SK-N-SH treated with all-trans-retinoic acid at 6 μM for 48 hours (cell line): Measurements from ENCODE around the gene CNPY1.

Experiments
- ATAC-seq: fragments of 200-7000 bp; cut with Tn5 transposase; 3 replicates; pipeline ENCODE4 v1.9.1; 2020; ENCODE audit warnings: mild to moderate bottlenecking, moderate library complexity
- ARNTL ChIP-seq: fragments of 450-650 bp; formaldehyde crosslinking; IDR thresholded peaks from 2 replicates; pipeline ENCODE4 v1.5.0; 2020; ENCODE audit warnings: low read depth, mild to moderate bottlenecking, moderate library complexity, borderline replicate concordance
- BACH2 ChIP-seq: fragments of 250-450 bp; sonication (Bioruptor Pico); IDR thresholded peaks from 2 replicates; pipeline ENCODE4 v1.9.0; 2021; ENCODE audit warnings: mild to moderate bottlenecking, borderline replicate concordance
- CSDC2 ChIP-seq: fragments of 250-450 bp; sonication (Bioruptor Pico); IDR thresholded peaks from 2 replicates; pipeline ENCODE4 v1.5.0; 2020; ENCODE audit warnings: mild to moderate bottlenecking, moderate library complexity
- GLIS3 ChIP-seq: fragments of 250-450 bp; sonication (Bioruptor Pico); IDR thresholded peaks from 2 replicates; pipeline ENCODE4 v1.5.0; 2020; ENCODE audit warnings: mild to moderate bottlenecking, moderate library complexity
- ISL1 ChIP-seq: fragments of 250-450 bp; sonication (Bioruptor Pico); IDR thresholded peaks from 2 replicates; pipeline ENCODE4 v2.1.2; 2022; ENCODE audit warnings: mild to moderate bottlenecking, moderate library complexity
- OSR1 ChIP-seq: fragments of 250-450 bp; sonication (Bioruptor Pico); IDR thresholded peaks from 2 replicates; pipeline ENCODE4 v1.8.0; 2022; ENCODE audit warnings: moderate library complexity, mild to moderate bottlenecking, inconsistent platforms
- PPARA ChIP-seq: fragments of 250-450 bp; sonication (Bioruptor Pico); IDR thresholded peaks from 2 replicates; pipeline ENCODE4 v1.5.0; 2020; ENCODE audit warnings: mild to moderate bottlenecking, borderline replicate concordance
- RARB ChIP-seq: fragments of 250-450 bp; sonication (Bioruptor Pico); IDR thresholded peaks from 2 replicates; pipeline ENCODE4 v1.8.0; 2021; ENCODE audit warnings: mild to moderate bottlenecking, moderate library complexity
- SNAI2 ChIP-seq: fragments of 250-450 bp; sonication (Bioruptor Pico); IDR thresholded peaks from 2 replicates; pipeline ENCODE4 v1.5.0; 2020; ENCODE audit warnings: mild to moderate bottlenecking, moderate library complexity
- TCF4 ChIP-seq: fragments of 250-450 bp; sonication (Bioruptor Pico); IDR thresholded peaks from 2 replicates; pipeline ENCODE4 v1.8.0; 2021; ENCODE audit warnings: mild to moderate bottlenecking, moderate library complexity, borderline replicate concordance
- TOX ChIP-seq: fragments of 250-450 bp; sonication (Bioruptor Pico); IDR thresholded peaks from 2 replicates; pipeline ENCODE4 v1.8.0; 2021; ENCODE audit warnings: mild to moderate bottlenecking, moderate library complexity, borderline replicate concordance
- ZC3H10 ChIP-seq: fragments of 250-450 bp; sonication (Bioruptor Pico); IDR thresholded peaks from 2 replicates; pipeline ENCODE4 v1.5.1; 2021; ENCODE audit warnings: mild to moderate bottlenecking, moderate library complexity
- ZFP3 ChIP-seq: fragments of 250-450 bp; sonication (Bioruptor Pico); IDR thresholded peaks from 2 replicates; pipeline ENCODE4 v1.5.0; 2020; ENCODE audit warnings: mild to moderate bottlenecking, moderate library complexity
- ZFP30 ChIP-seq: fragments of 450-650 bp; formaldehyde crosslinking; IDR thresholded peaks from 2 replicates; pipeline ENCODE4 v1.5.0; 2022; ENCODE audit warnings: mild to moderate bottlenecking, moderate library complexity
- ZNF565 ChIP-seq: fragments of 450-650 bp; formaldehyde crosslinking; conservative IDR thresholded peaks from 2 replicates; pipeline ENCODE4 v1.5.0; 2020; ENCODE audit warnings: low read depth, mild to moderate bottlenecking, moderate library complexity
- ZNF8 ChIP-seq: fragments of 450-650 bp; formaldehyde crosslinking; IDR thresholded peaks from 2 replicates; pipeline ENCODE4 v1.5.0; 2020; ENCODE audit warnings: mild to moderate bottlenecking, moderate library complexity
- TF ChIP-seq, protein P1 (sequence below): fragments of 250-450 bp; sonication (Bioruptor Pico); IDR thresholded peaks from 2 replicates; pipeline ENCODE4 v1.8.0; 2021; ENCODE audit warnings: low read depth, mild to moderate bottlenecking, moderate library complexity, borderline replicate concordance
- TF ChIP-seq, protein P2 (sequence below): fragments of 250-450 bp; sonication (Bioruptor Pico); IDR thresholded peaks from 2 replicates; pipeline ENCODE4 v1.5.1; 2020; ENCODE audit warnings: low read depth, mild to moderate bottlenecking, moderate library complexity
- TF ChIP-seq, protein P3 (sequence below): fragments of 250-450 bp; sonication (Bioruptor Pico); IDR thresholded peaks from 2 replicates; pipeline ENCODE4 v1.5.0; 2020; ENCODE audit warnings: mild to moderate bottlenecking, moderate library complexity
- TF ChIP-seq, protein P4 (sequence below): fragments of 250-450 bp; sonication (Bioruptor Pico); IDR thresholded peaks from 2 replicates; pipeline ENCODE4 v1.5.1; 2021; ENCODE audit warnings: mild to moderate bottlenecking, moderate library complexity

The CNPY1 gene

DNA sequence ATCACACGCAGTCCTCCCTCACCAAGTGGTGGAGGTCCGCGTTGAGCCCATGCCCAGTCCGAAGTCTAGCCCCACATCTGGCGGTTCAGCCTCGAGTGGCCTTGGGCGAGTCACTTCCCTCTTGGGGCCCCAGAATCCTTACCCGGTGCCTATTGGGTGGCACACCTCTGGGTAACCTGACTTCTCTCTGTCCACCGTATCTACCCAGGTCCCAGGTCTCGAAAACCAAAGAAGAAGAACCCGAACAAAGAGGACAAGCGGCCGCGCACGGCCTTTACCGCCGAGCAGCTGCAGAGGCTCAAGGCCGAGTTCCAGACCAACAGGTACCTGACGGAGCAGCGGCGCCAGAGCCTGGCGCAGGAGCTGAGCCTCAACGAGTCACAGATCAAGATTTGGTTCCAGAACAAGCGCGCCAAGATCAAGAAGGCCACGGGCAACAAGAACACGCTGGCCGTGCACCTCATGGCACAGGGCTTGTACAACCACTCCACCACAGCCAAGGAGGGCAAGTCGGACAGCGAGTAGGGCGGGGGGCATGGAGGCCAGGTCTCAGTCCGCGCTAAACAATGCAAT is 84.1 kb downstream of the CNPY1 start:
- TF ChIP-seq ISL1 (no peak), ZNF8 (no peak), OSR1 (CRISPR knock-in tag) (no peak), ARNTL (no peak), ZFP30 (CRISPR knock-in tag) (no peak)
- TF ChIP-seq, protein P1, sequence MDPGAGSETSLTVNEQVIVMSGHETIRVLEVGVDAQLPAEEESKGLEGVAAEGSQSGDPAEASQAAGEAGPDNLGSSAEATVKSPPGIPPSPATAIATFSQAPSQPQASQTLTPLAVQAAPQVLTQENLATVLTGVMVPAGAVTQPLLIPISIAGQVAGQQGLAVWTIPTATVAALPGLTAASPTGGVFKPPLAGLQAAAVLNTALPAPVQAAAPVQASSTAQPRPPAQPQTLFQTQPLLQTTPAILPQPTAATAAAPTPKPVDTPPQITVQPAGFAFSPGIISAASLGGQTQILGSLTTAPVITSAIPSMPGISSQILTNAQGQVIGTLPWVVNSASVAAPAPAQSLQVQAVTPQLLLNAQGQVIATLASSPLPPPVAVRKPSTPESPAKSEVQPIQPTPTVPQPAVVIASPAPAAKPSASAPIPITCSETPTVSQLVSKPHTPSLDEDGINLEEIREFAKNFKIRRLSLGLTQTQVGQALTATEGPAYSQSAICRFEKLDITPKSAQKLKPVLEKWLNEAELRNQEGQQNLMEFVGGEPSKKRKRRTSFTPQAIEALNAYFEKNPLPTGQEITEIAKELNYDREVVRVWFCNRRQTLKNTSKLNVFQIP (CRISPR knock-in tag), result no peak
- no peak for ATAC-seq

DNA sequence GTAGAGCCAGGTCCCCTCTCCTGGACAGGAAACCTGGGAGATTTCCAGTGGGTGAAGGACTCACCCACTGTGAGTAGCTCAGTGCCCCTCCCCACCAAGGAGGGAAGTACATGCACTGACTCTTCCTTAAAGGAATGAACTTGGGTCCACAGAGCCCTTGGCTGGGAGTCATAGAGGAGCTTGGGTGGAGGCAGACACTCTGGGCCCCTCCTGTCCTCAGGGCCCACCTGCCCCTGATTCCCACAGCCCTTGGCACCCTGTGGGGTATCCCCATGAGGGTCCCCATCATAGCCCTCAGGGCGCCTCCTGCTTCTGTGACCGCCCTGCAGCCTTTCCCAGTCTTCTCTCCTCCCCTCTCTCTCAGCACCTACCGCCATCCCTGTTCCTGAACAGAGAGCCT is 84.7 kb downstream of the CNPY1 start:
- no peak for ATAC-seq
- no peak for TF ChIP-seq ZC3H10 (CRISPR knock-in tag)
- TF ChIP-seq TCF4, result no peak
- no peak for TF ChIP-seq ZNF8
- no peak for TF ChIP-seq ISL1
- TF ChIP-seq SNAI2 (CRISPR knock-in tag), result no peak

DNA sequence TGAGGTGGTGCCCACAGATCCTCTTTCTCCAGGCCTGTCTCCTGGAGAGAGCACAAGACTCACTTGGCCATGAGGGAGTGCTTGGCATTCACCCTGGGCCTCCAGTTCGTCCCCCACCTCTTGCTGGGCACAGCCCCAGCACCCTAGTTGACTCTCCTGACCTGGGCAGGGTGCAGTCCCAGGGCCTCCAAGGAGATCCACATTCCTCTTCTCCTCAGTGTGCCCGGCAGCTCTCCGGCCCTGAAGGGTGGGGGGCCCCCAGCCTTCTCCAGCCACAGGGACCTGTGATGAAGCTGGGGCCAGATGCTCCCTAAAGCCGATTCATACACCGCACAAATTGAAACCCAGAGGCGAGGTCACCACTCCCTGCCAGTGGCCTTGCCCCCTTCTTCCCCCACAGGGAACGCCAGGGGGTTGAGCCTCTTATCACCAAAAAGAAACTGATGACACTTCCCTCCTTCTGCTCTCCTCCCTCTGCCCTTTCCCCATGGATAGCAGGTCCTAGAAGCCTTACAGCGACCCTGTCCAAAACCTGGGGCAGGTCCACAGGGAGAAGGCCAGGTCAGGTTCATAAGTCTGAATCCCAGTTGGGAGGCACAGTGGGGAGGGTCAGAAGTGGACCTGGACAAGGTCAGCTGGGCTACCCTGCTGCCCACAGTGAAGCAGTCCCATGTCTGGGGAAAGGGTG is 85.3 kb downstream of the CNPY1 start:
- no peak for ATAC-seq
- no peak for TF ChIP-seq RARB (CRISPR knock-in tag)
- no peak for TF ChIP-seq CSDC2
- no peak for TF ChIP-seq ZFP3 (CRISPR knock-in tag)
- TF ChIP-seq, protein P2, sequence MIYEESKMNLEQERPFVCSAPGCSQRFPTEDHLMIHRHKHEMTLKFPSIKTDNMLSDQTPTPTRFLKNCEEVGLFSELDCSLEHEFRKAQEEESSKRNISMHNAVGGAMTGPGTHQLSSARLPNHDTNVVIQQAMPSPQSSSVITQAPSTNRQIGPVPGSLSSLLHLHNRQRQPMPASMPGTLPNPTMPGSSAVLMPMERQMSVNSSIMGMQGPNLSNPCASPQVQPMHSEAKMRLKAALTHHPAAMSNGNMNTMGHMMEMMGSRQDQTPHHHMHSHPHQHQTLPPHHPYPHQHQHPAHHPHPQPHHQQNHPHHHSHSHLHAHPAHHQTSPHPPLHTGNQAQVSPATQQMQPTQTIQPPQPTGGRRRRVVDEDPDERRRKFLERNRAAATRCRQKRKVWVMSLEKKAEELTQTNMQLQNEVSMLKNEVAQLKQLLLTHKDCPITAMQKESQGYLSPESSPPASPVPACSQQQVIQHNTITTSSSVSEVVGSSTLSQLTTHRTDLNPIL (CRISPR knock-in tag), result no peak
- TF ChIP-seq, protein P3, sequence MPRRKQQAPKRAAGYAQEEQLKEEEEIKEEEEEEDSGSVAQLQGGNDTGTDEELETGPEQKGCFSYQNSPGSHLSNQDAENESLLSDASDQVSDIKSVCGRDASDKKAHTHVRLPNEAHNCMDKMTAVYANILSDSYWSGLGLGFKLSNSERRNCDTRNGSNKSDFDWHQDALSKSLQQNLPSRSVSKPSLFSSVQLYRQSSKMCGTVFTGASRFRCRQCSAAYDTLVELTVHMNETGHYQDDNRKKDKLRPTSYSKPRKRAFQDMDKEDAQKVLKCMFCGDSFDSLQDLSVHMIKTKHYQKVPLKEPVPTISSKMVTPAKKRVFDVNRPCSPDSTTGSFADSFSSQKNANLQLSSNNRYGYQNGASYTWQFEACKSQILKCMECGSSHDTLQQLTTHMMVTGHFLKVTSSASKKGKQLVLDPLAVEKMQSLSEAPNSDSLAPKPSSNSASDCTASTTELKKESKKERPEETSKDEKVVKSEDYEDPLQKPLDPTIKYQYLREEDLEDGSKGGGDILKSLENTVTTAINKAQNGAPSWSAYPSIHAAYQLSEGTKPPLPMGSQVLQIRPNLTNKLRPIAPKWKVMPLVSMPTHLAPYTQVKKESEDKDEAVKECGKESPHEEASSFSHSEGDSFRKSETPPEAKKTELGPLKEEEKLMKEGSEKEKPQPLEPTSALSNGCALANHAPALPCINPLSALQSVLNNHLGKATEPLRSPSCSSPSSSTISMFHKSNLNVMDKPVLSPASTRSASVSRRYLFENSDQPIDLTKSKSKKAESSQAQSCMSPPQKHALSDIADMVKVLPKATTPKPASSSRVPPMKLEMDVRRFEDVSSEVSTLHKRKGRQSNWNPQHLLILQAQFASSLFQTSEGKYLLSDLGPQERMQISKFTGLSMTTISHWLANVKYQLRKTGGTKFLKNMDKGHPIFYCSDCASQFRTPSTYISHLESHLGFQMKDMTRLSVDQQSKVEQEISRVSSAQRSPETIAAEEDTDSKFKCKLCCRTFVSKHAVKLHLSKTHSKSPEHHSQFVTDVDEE (CRISPR knock-in tag), result no peak
- no peak for TF ChIP-seq ZNF8
- TF ChIP-seq ZNF565, result no peak
- TF ChIP-seq SNAI2 (CRISPR knock-in tag), result no peak
- TF ChIP-seq OSR1 (CRISPR knock-in tag), result no peak
- TF ChIP-seq GLIS3 (CRISPR knock-in tag), result no peak
- TF ChIP-seq ZFP30 (CRISPR knock-in tag), result no peak
- TF ChIP-seq ZC3H10 (CRISPR knock-in tag), result no peak

DNA sequence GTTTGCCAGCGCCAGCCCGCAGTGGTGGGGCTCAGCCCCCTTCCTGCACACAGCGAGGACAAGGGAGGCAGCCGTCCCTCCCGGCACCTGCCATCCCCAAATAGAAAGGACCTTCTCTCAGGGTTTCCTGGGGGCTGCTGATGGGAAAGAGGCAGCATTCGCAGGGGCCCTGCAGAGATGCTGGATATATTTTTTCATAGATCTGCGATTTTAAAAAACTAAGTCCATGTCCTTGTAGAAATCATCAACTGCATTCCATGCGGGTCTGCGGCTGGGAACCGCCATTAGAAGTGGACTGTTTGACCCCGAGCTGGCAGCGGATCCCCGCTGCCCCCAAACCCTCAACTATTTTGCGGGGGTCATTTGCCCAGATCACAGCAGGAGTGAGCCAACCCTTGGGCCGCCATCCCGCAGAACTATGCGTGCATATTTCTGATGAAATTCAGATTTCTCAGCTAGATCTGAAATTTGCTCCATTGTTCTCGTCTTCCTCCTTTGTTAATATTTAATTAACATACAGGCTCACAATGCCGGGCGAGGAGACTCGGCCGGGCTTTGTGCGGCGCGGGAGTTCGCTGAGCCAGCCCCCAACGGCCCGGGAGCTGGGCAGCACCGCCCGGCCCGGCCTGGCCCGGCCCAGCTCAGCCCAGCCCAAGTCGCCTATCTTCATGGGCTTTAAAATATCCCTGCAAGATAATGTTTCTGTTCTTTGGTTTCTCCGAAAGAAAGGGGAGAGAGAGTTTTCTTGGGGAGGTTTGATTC is 86.5 kb downstream of the CNPY1 start:
- no peak for ATAC-seq
- TF ChIP-seq BACH2 (no peak), PPARA (no peak), OSR1 (CRISPR knock-in tag) (no peak), ZNF8 (no peak), ISL1 (no peak), ZNF565 (no peak), TOX (CRISPR knock-in tag) (no peak)
- TF ChIP-seq, protein P4, sequence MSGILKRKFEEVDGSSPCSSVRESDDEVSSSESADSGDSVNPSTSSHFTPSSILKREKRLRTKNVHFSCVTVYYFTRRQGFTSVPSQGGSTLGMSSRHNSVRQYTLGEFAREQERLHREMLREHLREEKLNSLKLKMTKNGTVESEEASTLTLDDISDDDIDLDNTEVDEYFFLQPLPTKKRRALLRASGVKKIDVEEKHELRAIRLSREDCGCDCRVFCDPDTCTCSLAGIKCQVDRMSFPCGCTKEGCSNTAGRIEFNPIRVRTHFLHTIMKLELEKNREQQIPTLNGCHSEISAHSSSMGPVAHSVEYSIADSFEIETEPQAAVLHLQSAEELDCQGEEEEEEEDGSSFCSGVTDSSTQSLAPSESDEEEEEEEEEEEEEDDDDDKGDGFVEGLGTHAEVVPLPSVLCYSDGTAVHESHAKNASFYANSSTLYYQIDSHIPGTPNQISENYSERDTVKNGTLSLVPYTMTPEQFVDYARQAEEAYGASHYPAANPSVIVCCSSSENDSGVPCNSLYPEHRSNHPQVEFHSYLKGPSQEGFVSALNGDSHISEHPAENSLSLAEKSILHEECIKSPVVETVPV (CRISPR knock-in tag), result no peak
- TF ChIP-seq, protein P2 (CRISPR knock-in tag), result no peak
- TF ChIP-seq, protein P3 (CRISPR knock-in tag), result no peak
- TF ChIP-seq, protein P1 (CRISPR knock-in tag), result no peak
